HG03520 (cell line): Measurements from ENCODE around the gene ABCF1.

Experiments
- ATAC-seq: cut with Tn5 transposase; IDR thresholded peaks from one replicate; pipeline ENCODE4 v1.9.1; 2021; ENCODE audit warnings: mild to moderate bottlenecking, moderate library complexity; ENCODE audit not compliant: unreplicated experiment

The ABCF1 gene

GRCh38 chr6:30599625-30600324 is 28.5 kb downstream of the ABCF1 start:
- ATAC-seq, result no peak

DNA sequence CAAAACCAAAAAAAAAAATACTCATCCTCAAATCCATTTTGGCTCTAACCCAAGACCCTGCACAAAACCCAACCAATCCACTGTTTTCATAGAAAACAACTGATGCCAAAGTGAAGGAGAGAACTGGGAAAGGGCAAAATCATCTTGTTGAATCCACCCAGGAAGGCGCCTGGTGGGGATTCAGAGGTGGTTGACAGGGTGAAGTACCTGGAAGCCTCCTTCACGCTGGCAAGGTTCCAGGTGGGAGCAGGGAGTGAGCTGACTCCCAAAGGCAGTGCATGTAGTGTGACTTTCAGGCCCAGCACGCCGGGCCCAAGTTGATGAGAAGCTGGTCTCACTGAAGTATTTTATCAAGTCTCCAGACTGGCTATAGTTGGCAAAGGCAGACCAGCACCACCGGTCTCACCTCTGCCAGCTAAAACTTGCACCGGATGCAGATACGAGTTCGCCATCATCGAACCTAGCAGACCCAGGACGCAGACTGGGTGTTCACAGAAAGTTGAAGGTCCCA is 29.3 kb downstream of the ABCF1 start:
- no peak for ATAC-seq

DNA sequence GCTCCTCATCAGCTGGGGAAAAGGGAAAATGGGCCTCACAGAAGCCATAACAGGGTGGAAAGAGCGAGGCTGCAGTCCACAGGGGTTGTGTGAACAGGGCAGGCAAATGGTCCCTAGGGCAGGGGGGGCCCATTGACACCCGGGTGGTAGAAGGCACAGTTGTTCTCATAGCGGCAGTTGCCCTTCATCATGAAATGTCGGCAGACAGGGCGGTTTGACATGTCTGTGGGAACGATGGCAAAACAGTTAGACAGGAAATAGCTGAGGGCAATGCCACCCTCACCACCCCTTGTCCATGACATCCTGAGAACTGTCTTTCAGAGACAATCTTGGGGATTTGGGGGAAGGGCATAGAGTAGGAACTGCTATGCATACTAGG is 30.2 kb downstream of the ABCF1 start:
- ATAC-seq, result no peak

GRCh38 chr6:30601815-30602641 is 30.8 kb downstream of the ABCF1 start:
- ATAC-seq, result no peak

GRCh38 chr6:30603961-30604360 is 32.7 kb downstream of the ABCF1 start:
- ATAC-seq, result no peak

GRCh38 chr6:30610065-30610464 is 38.8 kb downstream of the ABCF1 start:
- ATAC-seq, result no peak

GRCh38 chr6:30611150-30611855 is 40.1 kb downstream of the ABCF1 start:
- no peak for ATAC-seq

- ATAC-seq, result no peak
Observed at GRCh38 chr6:30611856-30612194, 40.6 kb downstream of the ABCF1 start.

GRCh38 chr6:30612213-30612612 is 41.0 kb downstream of the ABCF1 start:
- no peak for ATAC-seq

- no peak for ATAC-seq
Observed at GRCh38 chr6:30612687-30613248, 41.5 kb downstream of the ABCF1 start.

GRCh38 chr6:30613251-30614043 is 42.2 kb downstream of the ABCF1 start:
- no peak for ATAC-seq

DNA sequence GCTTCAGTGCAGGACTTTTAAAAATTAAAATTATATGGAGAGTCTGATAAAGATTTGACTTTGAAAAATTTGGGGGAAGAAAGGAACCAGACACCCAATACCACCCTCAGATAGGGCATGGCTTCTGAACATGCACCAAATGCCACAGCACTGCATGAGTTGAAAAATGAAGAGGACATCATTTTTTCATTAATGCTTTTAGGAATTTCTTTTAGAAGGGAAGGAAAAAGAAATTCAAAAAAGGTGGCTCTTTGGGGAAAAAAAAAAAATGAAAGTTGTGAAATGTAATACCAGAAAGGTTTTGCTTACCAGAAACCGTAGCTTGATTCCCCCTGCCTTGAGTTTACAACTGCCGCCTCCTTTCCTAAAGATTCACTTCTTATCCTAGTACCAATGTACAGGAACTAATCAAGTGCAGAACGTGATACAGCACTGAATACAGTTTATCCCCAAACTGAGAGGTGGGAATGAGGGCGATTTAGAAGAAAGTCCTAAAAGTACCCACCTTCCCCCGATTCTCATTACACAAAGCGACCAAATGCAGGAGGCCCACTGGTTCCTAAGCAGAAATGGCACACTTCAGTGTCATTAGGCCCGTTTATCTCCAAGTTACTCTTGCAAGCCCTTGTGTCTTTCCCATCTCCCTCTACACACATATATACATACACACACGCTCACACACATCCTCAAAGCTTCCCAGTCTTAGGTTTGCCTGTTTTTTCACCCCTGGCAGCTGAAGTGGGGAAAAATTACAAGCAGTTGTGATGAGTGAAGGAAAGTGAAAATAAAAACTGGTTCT is 43.0 kb downstream of the ABCF1 start:
- no peak for ATAC-seq

GRCh38 chr6:30614843-30615218 is 43.6 kb downstream of the ABCF1 start:
- peak; percentile 30 for ATAC-seq

DNA sequence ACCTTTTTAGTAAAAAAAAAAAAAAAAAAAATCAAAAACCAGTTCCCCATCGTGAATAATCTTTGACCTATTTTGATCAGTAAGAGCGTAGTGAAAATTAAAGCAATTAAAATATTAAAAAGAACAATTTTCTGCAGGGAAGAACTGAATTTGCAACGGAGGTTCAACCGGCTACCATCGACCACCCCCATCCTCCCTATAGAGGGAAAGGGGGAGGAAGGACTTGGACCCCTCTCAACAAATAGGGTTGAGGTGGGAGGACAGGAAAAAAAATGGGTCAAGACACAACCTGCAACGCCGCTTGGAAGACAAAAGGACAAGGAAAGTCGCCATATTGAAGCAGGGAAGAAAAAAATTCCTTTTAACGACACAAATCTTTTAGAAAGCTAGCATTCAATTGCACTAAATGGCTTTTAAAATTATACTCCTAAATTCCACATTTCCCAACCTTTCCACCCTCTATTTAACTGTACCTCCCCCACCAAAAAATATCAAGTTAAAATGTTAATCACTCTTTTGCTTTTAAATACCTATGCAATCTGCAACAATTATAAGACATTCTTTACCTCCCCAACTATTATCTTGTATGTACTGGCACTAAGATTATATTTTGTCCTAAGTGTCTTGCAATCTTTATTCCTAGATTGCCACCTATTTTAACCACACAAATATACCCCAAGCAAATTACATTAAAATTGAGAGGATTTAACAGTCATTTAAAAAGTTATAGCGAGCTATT is 44.1 kb downstream of the ABCF1 start:
- no peak for ATAC-seq

- no peak for ATAC-seq
Observed at GRCh38 chr6:30615958-30616810, 44.9 kb downstream of the ABCF1 start.

GRCh38 chr6:30616811-30617564 is 45.7 kb downstream of the ABCF1 start, which contains the start of gene PPP1R10:
PPP1R10 (minus strand) TSS chr6:30617243; CDS start chr6:30609944, 7,299 bp downstream.
- peak; percentile 77 for ATAC-seq

DNA sequence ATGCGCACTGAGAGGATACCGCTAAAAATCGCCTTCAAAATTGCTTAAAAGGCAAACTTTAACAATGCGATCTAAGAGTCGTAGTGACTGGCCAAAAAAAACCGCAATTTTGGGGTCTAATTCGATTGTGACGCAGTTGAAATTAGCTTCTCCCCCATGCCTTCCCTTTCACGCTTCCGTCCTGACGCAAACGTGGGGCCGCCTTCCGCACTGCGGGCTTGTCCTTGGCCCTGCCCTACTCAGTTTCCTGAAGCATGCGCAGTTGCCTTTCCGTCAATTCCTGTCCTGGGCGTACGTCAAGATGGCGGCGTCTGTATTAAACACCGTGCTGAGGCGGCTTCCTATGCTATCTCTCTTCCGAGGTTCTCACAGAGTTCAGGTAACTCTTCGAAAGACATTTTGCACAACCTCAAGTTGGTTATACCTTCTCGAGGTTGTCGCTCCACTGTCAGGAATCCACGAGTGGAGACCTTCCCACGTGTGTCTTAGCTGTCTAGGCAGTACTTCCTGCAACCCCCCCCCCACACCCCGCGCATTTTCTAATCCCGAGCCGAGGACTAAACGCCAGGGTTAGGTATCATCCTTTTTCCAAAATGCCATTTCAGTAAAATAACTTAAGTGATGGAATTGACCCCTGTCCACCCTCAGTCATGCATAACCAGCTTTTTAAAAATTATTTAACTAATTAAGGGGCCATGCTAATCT is 46.5 kb downstream of the ABCF1 start, which contains the start of gene MRPS18B:
Gene MRPS18B, plus strand, starts transcription at position 276 of the 705 bp plus-strand sequence. Its CDS starts 26 bp downstream, at position 302.
- ATAC-seq, result peak; percentile 67
